Measurements from ENCODE around the gene FBXO28.
"Not testable (repeated sequence)": the region's sequence is repeated elsewhere in the genome, so short reads cannot be mapped to it uniquely, and the experiment has no call there.

The FBXO28 gene, protein sequence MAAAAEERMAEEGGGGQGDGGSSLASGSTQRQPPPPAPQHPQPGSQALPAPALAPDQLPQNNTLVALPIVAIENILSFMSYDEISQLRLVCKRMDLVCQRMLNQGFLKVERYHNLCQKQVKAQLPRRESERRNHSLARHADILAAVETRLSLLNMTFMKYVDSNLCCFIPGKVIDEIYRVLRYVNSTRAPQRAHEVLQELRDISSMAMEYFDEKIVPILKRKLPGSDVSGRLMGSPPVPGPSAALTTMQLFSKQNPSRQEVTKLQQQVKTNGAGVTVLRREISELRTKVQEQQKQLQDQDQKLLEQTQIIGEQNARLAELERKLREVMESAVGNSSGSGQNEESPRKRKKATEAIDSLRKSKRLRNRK

GRCh38 chr1:224113918-224114786 lies at the start of gene FBXO28:
Gene FBXO28 (plus strand): TSS chr1:224114111. CDS start chr1:224114130, 19 bp downstream.
- peak; percentile 51 for DNase-seq

DNA sequence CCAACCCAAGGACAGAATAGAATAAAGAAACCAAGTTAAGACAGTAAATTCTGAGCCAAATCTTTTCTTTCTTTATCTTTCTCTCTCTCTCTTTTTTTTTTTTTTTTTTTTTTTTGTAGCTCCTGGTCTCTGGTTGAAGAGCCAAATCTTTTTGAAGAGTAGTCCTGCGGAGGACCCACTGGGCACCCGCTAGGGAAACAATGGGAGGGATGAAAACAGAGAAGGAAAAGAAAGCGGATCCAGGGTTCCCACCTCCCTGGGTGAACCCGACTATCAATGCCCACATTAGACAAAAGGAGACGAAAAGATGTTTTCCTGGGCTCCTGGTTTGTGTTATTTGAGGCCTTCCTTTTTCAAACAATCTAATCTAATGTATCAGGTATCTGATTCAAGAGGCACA lies 49.8 kb upstream of the FBXO28 start:
- no peak for DNase-seq

DNA sequence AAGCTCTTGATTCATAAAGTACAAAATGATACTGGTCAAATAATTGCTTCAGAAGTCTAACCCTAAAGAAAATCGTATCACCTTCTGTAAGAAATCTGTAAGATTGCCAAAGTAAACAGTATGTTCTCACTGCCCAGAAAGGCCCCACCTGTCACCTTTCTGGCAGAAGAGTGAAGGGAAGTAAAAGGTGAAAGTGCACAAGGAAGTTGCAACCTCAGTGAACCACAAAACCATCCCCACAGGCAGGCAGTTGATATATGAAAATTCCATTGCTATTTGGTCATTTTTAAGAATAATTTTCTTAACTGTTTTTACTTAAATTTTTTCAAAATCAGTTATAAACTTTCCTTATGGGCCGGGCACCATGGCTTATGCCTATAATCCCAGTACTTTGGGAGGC lies 48.5 kb upstream of the FBXO28 start:
- DNase-seq = no peak

DNA sequence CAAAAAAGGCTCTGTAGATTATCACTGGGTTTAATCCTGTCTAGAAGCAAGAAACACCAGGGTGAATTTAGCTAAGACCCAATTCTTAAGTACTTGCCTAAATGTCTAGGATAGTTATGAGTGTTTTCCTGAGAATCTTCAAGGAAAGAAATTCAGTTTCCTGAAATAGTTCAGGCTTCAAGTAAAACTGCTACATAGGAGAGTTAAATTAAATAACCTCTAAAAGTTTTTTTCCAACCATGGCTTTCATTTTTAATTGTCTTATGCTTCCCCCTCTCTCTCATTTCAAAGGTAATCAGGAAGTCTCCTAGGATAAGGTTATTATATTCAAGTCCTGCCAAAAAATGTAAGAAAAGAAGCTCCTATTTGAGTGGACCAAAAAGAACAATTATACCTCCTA lies 46.7 kb upstream of the FBXO28 start:
- no peak for DNase-seq

DNA sequence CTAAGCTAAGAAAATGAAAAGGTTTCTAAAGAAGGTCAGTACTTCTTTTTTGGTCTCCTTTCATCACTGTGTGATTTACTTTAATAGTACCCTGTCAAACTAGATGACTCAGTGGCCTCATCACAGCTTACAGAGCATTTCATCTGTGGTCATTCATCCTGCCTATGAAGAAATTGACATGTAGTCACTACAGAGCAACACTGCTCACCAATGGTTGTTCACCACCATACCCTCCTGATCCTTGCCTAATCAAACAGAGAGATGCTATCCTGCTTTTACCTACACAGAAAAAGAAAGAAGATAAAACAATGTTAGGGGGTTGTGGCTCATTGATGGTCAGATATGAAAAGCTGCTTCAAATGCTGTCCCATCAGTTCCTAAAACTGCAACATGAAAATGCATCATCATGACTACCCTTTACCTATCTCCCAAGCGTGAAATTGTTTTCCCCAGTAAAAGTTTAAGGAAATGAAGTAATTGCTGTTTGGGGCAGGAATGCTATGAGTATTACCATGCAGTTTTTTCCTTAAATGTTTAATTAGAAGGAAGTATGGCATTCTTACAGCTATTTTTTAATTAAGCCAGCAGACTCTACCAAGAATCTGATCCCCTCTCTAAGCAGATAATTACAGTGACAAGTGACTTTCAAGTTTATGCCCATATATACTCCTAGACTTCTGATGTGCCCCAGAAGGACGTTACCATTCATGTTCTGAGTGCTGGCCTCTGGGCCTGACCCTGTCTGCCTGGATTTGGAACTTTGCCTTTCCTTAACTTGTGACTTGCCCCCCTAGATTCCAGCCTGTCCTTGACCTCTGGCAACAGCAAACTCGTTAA lies 46.1 kb upstream of the FBXO28 start:
- no peak for DNase-seq

GRCh38 chr1:224068458-224069072 lies 45.3 kb upstream of the FBXO28 start:
- no peak for DNase-seq

GRCh38 chr1:224069138-224069537 lies 44.8 kb upstream of the FBXO28 start:
- no peak for DNase-seq

- no peak for DNase-seq
Observed at GRCh38 chr1:224070521-224070920, 43.4 kb upstream of the FBXO28 start.

- DNase-seq = no peak
Observed at GRCh38 chr1:224076407-224076806, 37.5 kb upstream of the FBXO28 start.

- DNase-seq = not testable (repeated sequence)
Observed at GRCh38 chr1:224079644-224080043, 34.3 kb upstream of the FBXO28 start.

DNA sequence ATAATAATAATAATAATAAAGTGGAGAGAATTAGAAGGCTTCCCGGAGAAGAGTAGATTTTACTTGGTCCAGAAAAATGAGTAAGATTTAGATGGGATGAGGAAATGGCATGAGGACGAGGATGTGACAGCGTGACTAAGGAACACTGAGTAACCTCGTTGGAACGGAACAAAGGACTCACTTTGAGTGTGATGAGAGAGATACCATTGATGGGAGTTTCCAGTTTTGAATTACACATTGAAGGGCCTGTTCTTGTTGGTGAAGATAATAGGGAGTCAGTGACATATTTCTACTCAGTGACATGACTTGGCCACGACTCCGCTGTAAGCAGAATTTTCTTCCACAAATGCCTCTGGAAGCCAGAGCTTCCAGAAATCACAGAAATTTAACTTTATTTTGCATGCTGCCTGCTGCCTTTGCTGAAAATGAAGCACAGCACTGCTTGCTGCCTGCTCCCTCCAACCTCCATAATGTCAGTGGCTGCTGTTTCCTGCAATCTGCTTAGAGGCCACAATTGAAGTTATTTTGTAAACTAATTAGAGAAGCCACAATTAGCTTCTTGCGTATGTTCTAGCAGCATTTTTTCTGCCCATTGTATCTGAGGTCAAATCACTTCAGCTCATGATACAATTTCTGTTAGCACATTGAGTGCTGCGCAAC lies 33.7 kb upstream of the FBXO28 start:
- DNase-seq = no peak

GRCh38 chr1:224081604-224082003 lies 32.3 kb upstream of the FBXO28 start:
- DNase-seq = no peak

GRCh38 chr1:224082146-224082545 lies 31.8 kb upstream of the FBXO28 start:
- no peak for DNase-seq

DNA sequence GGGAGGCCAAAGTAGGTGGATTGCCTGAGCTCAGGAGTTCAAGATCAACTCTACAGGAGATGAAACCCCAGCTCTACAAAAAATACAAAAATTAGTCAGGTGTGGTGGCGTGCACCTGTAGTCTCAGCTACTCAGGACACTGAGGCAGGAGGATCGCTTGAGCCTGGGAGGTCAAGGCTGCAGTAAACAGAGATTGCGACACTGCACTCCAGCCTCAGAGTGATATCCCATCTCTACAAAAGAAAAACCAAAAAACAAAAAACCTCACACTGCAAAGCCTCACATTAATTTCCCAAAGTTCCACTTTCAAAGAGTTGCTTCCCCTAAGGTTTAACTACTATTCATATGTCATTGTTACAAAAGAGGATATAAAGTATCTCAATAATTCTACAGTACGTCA lies 29.0 kb upstream of the FBXO28 start:
- DNase-seq = no peak

DNA sequence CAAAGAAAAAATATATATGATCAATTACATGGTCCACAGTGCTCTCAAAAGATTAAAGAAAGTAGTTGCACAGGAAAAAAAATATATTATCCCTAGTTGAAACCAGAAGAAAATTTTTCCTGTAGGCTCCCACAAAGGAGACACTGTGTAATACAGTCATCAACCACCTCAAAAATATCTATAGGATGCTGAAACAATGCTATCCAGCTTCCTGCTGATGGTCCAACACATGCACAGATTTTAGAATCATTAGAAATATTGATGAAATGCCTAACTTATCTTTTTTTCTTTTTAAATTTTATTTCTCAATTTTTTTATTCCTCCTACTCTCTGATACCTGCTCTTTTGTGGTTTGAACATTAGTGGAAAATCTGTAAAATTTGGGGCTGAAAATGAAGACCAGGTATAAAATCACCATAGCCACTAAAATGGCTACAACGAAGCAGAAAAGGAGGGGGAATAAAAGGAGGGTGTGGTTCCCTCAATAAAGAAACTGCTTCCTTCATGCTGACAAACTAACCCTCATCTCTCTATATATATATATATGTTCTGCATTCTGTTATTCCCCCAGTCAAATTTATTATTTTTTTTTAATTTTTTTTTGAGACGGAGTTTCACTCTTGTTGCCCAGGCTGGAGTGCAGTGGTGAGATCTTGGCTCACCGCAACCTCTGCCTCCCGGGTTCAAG lies 28.3 kb upstream of the FBXO28 start:
- no peak for DNase-seq

DNA sequence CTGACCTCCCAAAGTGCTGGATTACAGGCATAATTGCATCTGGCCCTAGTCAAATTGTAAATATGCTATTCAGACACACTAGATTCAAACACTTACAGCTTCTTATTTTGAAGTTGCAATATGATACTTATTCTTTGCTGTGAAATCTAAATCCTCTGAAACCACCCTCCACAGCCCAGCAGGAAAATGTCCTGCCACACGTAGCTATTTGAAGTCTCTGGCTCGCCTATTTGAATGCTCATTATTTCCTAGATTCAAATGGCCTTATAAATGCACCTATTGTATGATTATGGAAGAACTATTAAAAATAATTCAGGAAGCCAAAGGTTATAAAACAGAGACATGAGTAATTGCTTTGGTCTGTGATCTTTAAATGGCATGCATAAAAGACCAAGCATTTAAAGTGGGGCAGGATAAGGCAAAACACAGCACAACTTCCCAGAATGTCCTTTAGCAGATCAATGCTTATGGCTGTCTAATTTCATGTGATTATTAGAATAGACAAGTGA lies 26.6 kb upstream of the FBXO28 start:
- DNase-seq = no peak

DNA sequence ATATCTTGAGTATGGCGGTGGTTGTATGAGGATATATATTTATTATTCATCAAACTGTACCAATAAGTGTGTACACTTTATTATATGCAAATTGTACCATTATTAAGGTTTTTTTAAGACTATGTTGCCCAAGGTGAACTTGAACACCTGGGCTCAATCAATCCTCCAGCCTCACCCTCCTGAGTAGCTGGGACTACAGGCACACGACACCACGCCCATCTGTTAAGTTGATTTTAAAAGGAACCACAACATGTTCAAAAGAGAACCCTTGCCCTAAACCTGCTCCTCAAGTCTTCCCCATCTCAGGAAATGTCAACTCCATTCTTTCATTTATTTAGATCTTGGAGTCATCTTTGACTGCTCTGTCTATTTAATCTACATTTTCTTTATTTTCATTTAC lies 24.3 kb upstream of the FBXO28 start:
- no peak for DNase-seq

DNA sequence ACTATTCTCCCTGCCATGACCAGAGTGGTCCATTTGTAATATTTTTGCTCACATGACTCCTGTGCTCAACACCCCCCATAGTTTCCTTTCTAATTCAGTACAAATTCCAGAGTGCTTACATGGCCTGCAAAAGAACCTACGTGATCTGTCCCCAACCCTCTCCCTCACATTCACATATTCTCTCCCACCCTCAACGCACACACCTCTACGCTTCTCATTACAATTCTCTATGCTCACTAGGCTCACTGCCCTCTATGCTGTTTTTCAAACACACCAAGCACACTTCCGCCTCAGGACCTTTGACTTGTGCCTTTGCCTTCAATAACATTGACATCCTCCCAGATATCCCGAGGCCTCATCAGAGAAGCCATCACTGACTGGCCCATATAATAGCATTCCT lies 23.8 kb upstream of the FBXO28 start:
- no peak for DNase-seq

DNA sequence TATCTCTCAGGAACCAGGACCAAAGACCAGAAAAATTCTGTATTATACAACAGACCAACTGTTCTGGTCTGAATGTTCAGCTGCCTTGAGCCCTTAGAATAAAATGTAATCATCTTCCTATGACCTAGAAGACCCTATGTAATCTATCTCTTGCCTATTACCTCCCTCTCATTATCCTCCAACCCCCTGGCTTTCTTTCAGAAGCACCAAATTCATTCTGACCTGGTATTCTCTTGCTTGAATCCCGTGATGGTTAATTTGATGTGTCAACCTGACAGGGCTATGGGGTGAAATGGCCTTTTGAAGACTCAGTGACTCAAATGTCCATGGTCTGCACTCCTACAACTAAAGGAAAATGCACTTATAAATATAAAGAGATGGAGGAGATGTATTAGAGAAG lies 21.8 kb upstream of the FBXO28 start:
- DNase-seq = no peak

GRCh38 chr1:224092601-224093000 lies 21.3 kb upstream of the FBXO28 start:
- DNase-seq = no peak

DNA sequence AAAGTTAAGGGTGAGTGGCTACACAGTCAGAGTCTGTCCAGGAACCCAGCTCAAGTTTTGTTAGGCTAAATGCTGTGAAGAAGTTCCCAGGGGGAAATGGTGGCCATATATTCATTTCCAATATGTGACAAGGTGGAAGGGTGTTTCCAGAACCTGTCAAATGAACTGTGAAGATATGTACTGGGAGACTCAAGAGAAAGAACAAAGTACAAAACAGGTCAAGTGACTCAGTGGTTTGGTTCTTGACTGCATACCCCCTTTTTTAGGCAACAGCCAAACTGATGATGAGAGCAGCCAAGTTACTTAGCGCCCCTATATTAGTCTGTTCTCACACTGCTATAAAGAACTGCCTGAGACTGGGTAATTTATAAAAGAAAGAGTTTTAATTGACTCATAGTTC lies 18.6 kb upstream of the FBXO28 start:
- no peak for DNase-seq
